AG09309 (cell line): ENCODE measurements around the gene IMP4.

Experiments
- DNase-seq: peaks from one replicate; pipeline ENCODE4 v3.0.0-alpha.2; 2010; ENCODE audit warnings: low read depth
- H3K4me3 ChIP-seq: 2 replicates; pipeline ENCODE4 v1.5.1; 2011; ENCODE audit warnings: mild to moderate bottlenecking, low read depth, low read length, moderate library complexity; ENCODE audit not compliant: control insufficient read depth
- CTCF ChIP-seq: IDR thresholded peaks from 2 replicates; pipeline ENCODE4 v1.5.1; 2011; ENCODE audit warnings: mild to moderate bottlenecking, low read depth, low read length, inconsistent platforms; ENCODE audit not compliant: insufficient read depth, control insufficient read depth; ENCODE audit errors: missing control alignments

The IMP4 gene

GRCh38 chr2:130380096-130380934 lies 37.6 kb downstream of the IMP4 start:
- no peak for DNase-seq
- H3K4me3 ChIP-seq, result no peak overlapping the region
- TF ChIP-seq CTCF, result no peak

GRCh38 chr2:130381145-130381544 lies 38.4 kb downstream of the IMP4 start:
- no peak overlapping the region for H3K4me3 ChIP-seq
- no peak for TF ChIP-seq CTCF
- no peak for DNase-seq

GRCh38 chr2:130381619-130382018 lies 38.9 kb downstream of the IMP4 start:
- no peak overlapping the region for H3K4me3 ChIP-seq
- DNase-seq, result no peak
- no peak for TF ChIP-seq CTCF

- DNase-seq, result no peak
- TF ChIP-seq CTCF, result no peak
- H3K4me3 ChIP-seq, result no peak overlapping the region
These were observed 39.7 kb downstream of the IMP4 start for GRCh38 chr2:130382313-130382917.

- DNase-seq, result no peak
- no peak for TF ChIP-seq CTCF
- no peak overlapping the region for H3K4me3 ChIP-seq
These were observed 43.0 kb downstream of the IMP4 start for GRCh38 chr2:130385709-130386108.

- no peak overlapping the region for H3K4me3 ChIP-seq
- no peak for DNase-seq
- no peak for TF ChIP-seq CTCF
These were observed 44.3 kb downstream of the IMP4 start for GRCh38 chr2:130387071-130387400.
